Fibroblast of lung (primary cell): ENCODE measurements around the gene RTN4RL1. TPM values are rescaled to one million over a fixed set of nuclear protein-coding genes. Genes with fewer than 3 reads are reported as not detected.

Experiments
- DNase-seq, 2 donors: peaks; one replicate each; pipeline versions ENCODE4 v3.0.0 to v3.0.0-alpha.2; 2010; ENCODE audit warnings: low read depth in 2 of 2
- H2AFZ ChIP-seq: 2 replicates; pipeline ENCODE4 v1.5.1; 2012; ENCODE audit warnings: low read length, control low read depth, inconsistent platforms
- H3K27ac ChIP-seq: 2 replicates; pipeline ENCODE4 v1.5.1; 2011; ENCODE audit warnings: low read length, control low read depth; ENCODE audit not compliant: insufficient read depth
- H3K27me3 ChIP-seq: 2 replicates; pipeline ENCODE4 v1.5.1; 2011; ENCODE audit warnings: mild to moderate bottlenecking, low read length; ENCODE audit not compliant: control insufficient read depth, insufficient read depth
- H3K36me3 ChIP-seq: 2 replicates; pipeline ENCODE4 v1.5.1; 2011; ENCODE audit warnings: low read length; ENCODE audit not compliant: control insufficient read depth, insufficient read depth
- H3K4me1 ChIP-seq: 2 replicates; pipeline ENCODE4 v1.5.1; 2011; ENCODE audit warnings: low read length; ENCODE audit not compliant: control insufficient read depth, insufficient read depth; ENCODE audit errors: extremely low read depth
- H3K4me2 ChIP-seq: 2 replicates; pipeline ENCODE4 v1.5.1; 2011; ENCODE audit warnings: low read length, control low read depth; ENCODE audit not compliant: insufficient read depth; ENCODE audit errors: extremely low read depth
- H3K4me3 ChIP-seq, 4 experiments: fragments of 200-600 bp in 1 of 4; sonication (generic) in 1 of 4; replicated peaks in 1 of 4; 2 replicates each; pipeline ENCODE4 v1.5.1; 2011 to 2016; ENCODE audit warnings: low read length in 4 of 4, low read depth in 3 of 4, mild to moderate bottlenecking in 3 of 4, control low read depth in 2 of 4, inconsistent platforms in 1 of 4, mixed read lengths in 1 of 4; ENCODE audit not compliant: insufficient read depth in 1 of 4; ENCODE audit errors: control extremely low read depth in 1 of 4
- H3K79me2 ChIP-seq: 2 replicates; pipeline ENCODE4 v1.5.1; 2012; ENCODE audit warnings: mild to moderate bottlenecking, low read length, inconsistent platforms; ENCODE audit not compliant: control insufficient read depth, insufficient read depth
- H3K9ac ChIP-seq: 2 replicates; pipeline ENCODE4 v1.5.1; 2011; ENCODE audit warnings: mild to moderate bottlenecking, low read length, control low read depth; ENCODE audit not compliant: insufficient read depth
- H3K9me3 ChIP-seq: 2 replicates; pipeline ENCODE4 v1.5.1; 2012; ENCODE audit warnings: low read depth, low read length; ENCODE audit not compliant: control insufficient read depth, insufficient read depth
- H4K20me1 ChIP-seq: 2 replicates; pipeline ENCODE4 v1.5.1; 2011; ENCODE audit warnings: low read length; ENCODE audit not compliant: control insufficient read depth, insufficient read depth; ENCODE audit errors: extremely low read depth
- EZH2 ChIP-seq: IDR thresholded peaks from 2 replicates; pipeline ENCODE4 v1.5.1; 2012; ENCODE audit warnings: low read length, control low read depth, mild to moderate bottlenecking; ENCODE audit errors: missing control alignments
- polyA plus RNA-seq, 2 donors: library from polyadenylated mRNA; depleted of rRNA in 1 of 2; stranded (reverse) in 1 of 2; unstranded in 1 of 2; fragments of >200 nt; gene quantifications; 2 replicates each; pipeline ENCODE4 v1.2.1, GENCODE V29; 2011 to 2012; ENCODE audit warnings: missing spikeins in 1 of 2
- total RNA-seq: library from RNA; depleted of rRNA; stranded (reverse); fragments of >200 nt; gene quantifications from 2 replicates; pipeline ENCODE4 v1.2.1, GENCODE V29; 2014
- TF ChIP-seq, protein P1 (sequence below), 2 donors: IDR thresholded peaks in 1 of 2; conservative IDR thresholded peaks in 1 of 2; 1 replicate in 1 of 2; 2 replicates in 1 of 2; pipeline ENCODE4 v1.5.1; 2011 to 2012; ENCODE audit warnings: low read length in 2 of 2, control low read depth in 1 of 2, inconsistent platforms in 1 of 2, low read depth in 1 of 2, mild to moderate bottlenecking in 1 of 2

RTN4RL1 gene
- total and polyA plus RNA-seq, 2 donors (not counting 1 experiment from before 2014, with no cell fraction given), result 0.39 to 0.83 TPM

DNA sequence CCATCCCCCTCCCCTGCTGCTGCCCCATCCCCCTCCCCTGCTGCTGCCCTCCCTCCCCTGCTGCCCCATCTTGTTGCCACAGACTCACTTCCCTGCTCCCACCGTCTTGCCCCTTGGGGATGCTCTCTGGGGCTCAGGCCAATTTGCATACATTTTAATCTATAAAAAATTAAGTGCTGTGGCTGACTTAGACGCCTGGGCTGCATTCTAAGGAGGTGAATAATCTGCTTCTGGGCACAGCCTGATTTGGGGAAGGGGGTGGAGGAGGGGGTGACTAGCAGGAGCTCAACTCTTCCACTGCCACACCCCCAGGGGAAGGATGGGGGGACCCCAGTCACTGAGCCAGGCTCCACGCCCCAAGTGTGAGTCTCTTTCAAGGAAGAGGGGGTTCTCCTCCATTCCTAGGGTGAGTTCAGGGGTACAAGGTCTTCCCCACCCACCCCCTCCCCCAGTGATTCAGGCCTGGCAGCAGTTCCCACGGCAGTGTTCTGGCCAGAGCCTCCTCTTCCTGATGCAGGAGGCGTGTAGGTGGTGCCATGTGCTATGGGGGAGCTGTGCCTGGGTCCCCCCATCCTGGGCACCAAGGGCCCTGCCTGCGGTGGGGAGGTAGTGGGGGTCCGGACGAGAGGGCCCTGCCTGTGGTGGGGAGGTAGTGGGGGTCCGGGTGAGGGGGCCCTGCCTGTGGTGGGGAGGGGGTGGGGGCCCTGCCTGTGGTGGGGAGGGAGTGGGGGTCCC lies 9.8 kb upstream of the RTN4RL1 start:
- peaks cover 6% of the 10 kb centered on the region for H3K79me2 ChIP-seq
- TF ChIP-seq EZH2, result no peak
- TF ChIP-seq, protein P1, sequence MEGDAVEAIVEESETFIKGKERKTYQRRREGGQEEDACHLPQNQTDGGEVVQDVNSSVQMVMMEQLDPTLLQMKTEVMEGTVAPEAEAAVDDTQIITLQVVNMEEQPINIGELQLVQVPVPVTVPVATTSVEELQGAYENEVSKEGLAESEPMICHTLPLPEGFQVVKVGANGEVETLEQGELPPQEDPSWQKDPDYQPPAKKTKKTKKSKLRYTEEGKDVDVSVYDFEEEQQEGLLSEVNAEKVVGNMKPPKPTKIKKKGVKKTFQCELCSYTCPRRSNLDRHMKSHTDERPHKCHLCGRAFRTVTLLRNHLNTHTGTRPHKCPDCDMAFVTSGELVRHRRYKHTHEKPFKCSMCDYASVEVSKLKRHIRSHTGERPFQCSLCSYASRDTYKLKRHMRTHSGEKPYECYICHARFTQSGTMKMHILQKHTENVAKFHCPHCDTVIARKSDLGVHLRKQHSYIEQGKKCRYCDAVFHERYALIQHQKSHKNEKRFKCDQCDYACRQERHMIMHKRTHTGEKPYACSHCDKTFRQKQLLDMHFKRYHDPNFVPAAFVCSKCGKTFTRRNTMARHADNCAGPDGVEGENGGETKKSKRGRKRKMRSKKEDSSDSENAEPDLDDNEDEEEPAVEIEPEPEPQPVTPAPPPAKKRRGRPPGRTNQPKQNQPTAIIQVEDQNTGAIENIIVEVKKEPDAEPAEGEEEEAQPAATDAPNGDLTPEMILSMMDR (conservative IDR thresholded peaks at IDR 0.05 in 1 of 2, IDR thresholded peaks at IDR 0.05 in 1 of 2; ENCODE audit: low read depth in 1 of 2, low read length in 2 of 2), result no peak
- no peaks in the 10 kb centered on the region for H3K27me3 ChIP-seq
- H3K27ac ChIP-seq, result peak overlapping the region; percentile 20
- no peak overlapping the region for H3K4me2 ChIP-seq
- peaks cover 13% of the 10 kb centered on the region for H3K36me3 ChIP-seq
- H4K20me1 ChIP-seq, result no peaks in the 10 kb centered on the region
- H3K4me1 ChIP-seq, result peaks cover 15% of the 10 kb centered on the region
- no peak overlapping the region for H2AFZ ChIP-seq
- DNase-seq, result peak; percentile 80 to 86
- no peak overlapping the region for H3K9ac ChIP-seq
- H3K9me3 ChIP-seq, result no peaks in the 10 kb centered on the region
- H3K4me3 ChIP-seq, result no peak overlapping the region

DNA sequence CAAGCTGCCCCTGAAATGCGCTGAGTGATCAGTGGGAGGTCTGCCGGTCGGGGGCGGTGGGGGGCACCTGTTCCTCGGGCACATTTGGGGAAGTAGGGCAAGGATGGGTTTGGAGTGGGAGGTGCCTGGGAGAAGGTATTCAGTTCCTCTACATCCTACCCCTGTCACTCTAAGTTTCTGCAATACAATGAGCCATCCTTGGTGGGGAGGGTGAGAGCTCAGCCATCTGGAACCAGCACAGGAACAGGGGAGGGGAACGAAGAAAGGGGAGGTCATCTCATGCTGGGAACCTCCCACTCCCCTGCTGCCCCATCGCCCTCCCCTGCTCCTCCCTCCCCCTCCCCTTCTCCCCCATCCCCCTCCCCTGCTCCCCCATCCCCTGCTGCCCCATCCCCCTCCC lies 9.0 kb upstream of the RTN4RL1 start:
- H3K9me3 ChIP-seq, result no peaks in the 10 kb centered on the region
- H3K27me3 ChIP-seq, result no peaks in the 10 kb centered on the region
- H3K36me3 ChIP-seq, result peaks cover 12% of the 10 kb centered on the region
- no peak overlapping the region for H3K9ac ChIP-seq
- no peak overlapping the region for H2AFZ ChIP-seq
- H3K4me1 ChIP-seq, result peaks cover 17% of the 10 kb centered on the region
- peaks cover 6% of the 10 kb centered on the region for H3K79me2 ChIP-seq
- no peak overlapping the region for H3K27ac ChIP-seq
- no peak overlapping the region for H3K4me2 ChIP-seq
- no peaks in the 10 kb centered on the region for H4K20me1 ChIP-seq
- H3K4me3 ChIP-seq, result no peak overlapping the region
- DNase-seq, result peak; percentile 45 to 63
- no peak for TF ChIP-seq EZH2
- TF ChIP-seq, protein P1 (conservative IDR thresholded peaks at IDR 0.05 in 1 of 2, IDR thresholded peaks at IDR 0.05 in 1 of 2; ENCODE audit: low read depth in 1 of 2, low read length in 2 of 2), result no peak

DNA sequence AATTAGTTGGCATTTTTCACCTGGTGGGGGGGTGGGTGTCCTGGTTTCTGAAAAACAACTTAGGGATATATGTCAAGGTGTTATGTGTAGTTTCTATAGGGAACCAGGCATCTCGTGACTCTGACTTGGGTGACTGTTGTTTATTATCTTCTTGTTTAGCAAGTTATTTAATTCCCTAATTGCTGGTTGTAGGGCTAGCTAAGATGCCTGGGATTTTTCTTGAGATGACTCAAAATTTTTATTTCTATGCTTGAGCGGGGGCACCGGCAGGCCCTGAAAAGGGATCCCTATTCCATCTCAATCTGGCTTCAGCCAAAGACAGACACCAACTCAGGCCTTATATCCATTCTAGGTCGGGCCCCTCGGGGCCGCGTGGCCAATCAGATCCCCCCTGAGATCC lies 8.0 kb upstream of the RTN4RL1 start:
- Histone ChIP-seq H3K79me2 (peaks cover 6% of the 10 kb centered on the region), H2AFZ (no peak overlapping the region), H3K9ac (no peak overlapping the region), H3K4me3 (no peak overlapping the region), H3K27me3 (no peaks in the 10 kb centered on the region), H3K9me3 (no peaks in the 10 kb centered on the region), H3K4me2 (no peak overlapping the region), H3K27ac (no peak overlapping the region), H3K4me1 (peaks cover 18% of the 10 kb centered on the region), H3K36me3 (peaks cover 12% of the 10 kb centered on the region), H4K20me1 (no peaks in the 10 kb centered on the region)
- no peak for DNase-seq
- TF ChIP-seq, protein P1 (conservative IDR thresholded peaks at IDR 0.05 in 1 of 2, IDR thresholded peaks at IDR 0.05 in 1 of 2; ENCODE audit: low read depth in 1 of 2, low read length in 2 of 2), result no peak
- TF ChIP-seq EZH2, result no peak
